ENCODE results near the gene ZC3H18. TPM values are rescaled to one million over a fixed set of nuclear protein-coding genes. Genes with fewer than 3 reads are reported as not detected.
A peak's percentile ranks its signal among the peaks of the same experiment; 100 is the strongest.

ZC3H18 gene
- total RNA-seq, 1 experiment from 2014 or later = 61.8 TPM

GRCh38 chr16:88610909-88611812 is 41.0 kb downstream of the ZC3H18 start (continued):
- no peak for TF ChIP-seq PREB (CRISPR knock-in tag; IDR thresholded peaks at IDR 0.05; ENCODE audit: borderline replicate concordance)
- TF ChIP-seq FOXP1 (CRISPR knock-in tag; IDR thresholded peaks at IDR 0.05; ENCODE audit: borderline replicate concordance) = no peak
- TF ChIP-seq IRF2 (CRISPR knock-in tag; IDR thresholded peaks at IDR 0.05; ENCODE audit: borderline replicate concordance, low read depth) = no peak
- no peak for TF ChIP-seq ZNF138 (CRISPR knock-in tag; conservative IDR thresholded peaks at IDR 0.05)
- peak; percentile 48 for TF ChIP-seq HMGXB4 (CRISPR knock-in tag; IDR thresholded peaks at IDR 0.05)
- TF ChIP-seq SMAD4 (CRISPR knock-in tag; IDR thresholded peaks at IDR 0.05) = no peak
- TF ChIP-seq CREB1 (CRISPR knock-in tag; IDR thresholded peaks at IDR 0.05) = no peak
- TF ChIP-seq ZSCAN18 (CRISPR knock-in tag; IDR thresholded peaks at IDR 0.05) = no peak
- no peak for TF ChIP-seq RELA (CRISPR knock-in tag; IDR thresholded peaks at IDR 0.05; ENCODE audit: borderline replicate concordance)
- TF ChIP-seq TP53 (CRISPR knock-in tag; IDR thresholded peaks at IDR 0.05) = 0 out of 2 replicates have a peak, but pooled peaks have one; percentile 32
- TF ChIP-seq ZNF263 (CRISPR knock-in tag; IDR thresholded peaks at IDR 0.05; ENCODE audit: low read depth) = peak; percentile 84
- TF ChIP-seq E2F1 (CRISPR knock-in tag; IDR thresholded peaks at IDR 0.05) = no peak
- TF ChIP-seq E2F4 (CRISPR knock-in tag; IDR thresholded peaks at IDR 0.05; ENCODE audit: borderline replicate concordance, low read depth) = no peak
- TF ChIP-seq CBFB (CRISPR knock-in tag; IDR thresholded peaks at IDR 0.05; ENCODE audit: low read depth) = no peak
- TF ChIP-seq USF1 (CRISPR knock-in tag; IDR thresholded peaks at IDR 0.05) = no peak
- TF ChIP-seq PRDM15 (CRISPR knock-in tag; IDR thresholded peaks at IDR 0.05) = peak; percentile 31; the same call in 1 of the 2 replicates
- no peak for TF ChIP-seq ERG (CRISPR knock-in tag; IDR thresholded peaks at IDR 0.05)
- TF ChIP-seq TCF7 (CRISPR knock-in tag; IDR thresholded peaks at IDR 0.05; ENCODE audit: low read depth) = no peak
- TF ChIP-seq ATF2 (CRISPR knock-in tag; IDR thresholded peaks at IDR 0.05; ENCODE audit: borderline replicate concordance, low read depth) = no peak
- no peak for TF ChIP-seq CTCF (IDR thresholded peaks at IDR 0.05)
- TF ChIP-seq HMGA2 (CRISPR knock-in tag; IDR thresholded peaks at IDR 0.05) = no peak

Measured in WTC11 (cell line).